ENCODE data around the gene ACE.

DNA sequence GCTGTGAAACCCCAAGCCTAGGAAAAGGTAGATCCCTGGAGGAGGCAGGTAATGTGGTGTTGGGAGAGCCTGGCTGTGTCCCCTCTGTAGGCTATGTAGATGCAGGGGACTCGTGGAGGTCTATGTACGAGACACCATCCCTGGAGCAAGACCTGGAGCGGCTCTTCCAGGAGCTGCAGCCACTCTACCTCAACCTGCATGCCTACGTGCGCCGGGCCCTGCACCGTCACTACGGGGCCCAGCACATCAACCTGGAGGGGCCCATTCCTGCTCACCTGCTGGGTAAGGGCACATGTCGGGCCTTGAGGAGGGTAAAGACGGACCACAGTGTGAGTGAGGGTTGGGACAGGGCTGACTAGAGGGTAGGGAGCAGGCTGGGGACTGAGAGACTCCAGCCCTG, 12.0 kb downstream of the ACE start:
- TF ChIP-seq, protein P1, sequence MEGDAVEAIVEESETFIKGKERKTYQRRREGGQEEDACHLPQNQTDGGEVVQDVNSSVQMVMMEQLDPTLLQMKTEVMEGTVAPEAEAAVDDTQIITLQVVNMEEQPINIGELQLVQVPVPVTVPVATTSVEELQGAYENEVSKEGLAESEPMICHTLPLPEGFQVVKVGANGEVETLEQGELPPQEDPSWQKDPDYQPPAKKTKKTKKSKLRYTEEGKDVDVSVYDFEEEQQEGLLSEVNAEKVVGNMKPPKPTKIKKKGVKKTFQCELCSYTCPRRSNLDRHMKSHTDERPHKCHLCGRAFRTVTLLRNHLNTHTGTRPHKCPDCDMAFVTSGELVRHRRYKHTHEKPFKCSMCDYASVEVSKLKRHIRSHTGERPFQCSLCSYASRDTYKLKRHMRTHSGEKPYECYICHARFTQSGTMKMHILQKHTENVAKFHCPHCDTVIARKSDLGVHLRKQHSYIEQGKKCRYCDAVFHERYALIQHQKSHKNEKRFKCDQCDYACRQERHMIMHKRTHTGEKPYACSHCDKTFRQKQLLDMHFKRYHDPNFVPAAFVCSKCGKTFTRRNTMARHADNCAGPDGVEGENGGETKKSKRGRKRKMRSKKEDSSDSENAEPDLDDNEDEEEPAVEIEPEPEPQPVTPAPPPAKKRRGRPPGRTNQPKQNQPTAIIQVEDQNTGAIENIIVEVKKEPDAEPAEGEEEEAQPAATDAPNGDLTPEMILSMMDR (IDR thresholded peaks at IDR 0.05), result no peak
- TF ChIP-seq, protein P2, sequence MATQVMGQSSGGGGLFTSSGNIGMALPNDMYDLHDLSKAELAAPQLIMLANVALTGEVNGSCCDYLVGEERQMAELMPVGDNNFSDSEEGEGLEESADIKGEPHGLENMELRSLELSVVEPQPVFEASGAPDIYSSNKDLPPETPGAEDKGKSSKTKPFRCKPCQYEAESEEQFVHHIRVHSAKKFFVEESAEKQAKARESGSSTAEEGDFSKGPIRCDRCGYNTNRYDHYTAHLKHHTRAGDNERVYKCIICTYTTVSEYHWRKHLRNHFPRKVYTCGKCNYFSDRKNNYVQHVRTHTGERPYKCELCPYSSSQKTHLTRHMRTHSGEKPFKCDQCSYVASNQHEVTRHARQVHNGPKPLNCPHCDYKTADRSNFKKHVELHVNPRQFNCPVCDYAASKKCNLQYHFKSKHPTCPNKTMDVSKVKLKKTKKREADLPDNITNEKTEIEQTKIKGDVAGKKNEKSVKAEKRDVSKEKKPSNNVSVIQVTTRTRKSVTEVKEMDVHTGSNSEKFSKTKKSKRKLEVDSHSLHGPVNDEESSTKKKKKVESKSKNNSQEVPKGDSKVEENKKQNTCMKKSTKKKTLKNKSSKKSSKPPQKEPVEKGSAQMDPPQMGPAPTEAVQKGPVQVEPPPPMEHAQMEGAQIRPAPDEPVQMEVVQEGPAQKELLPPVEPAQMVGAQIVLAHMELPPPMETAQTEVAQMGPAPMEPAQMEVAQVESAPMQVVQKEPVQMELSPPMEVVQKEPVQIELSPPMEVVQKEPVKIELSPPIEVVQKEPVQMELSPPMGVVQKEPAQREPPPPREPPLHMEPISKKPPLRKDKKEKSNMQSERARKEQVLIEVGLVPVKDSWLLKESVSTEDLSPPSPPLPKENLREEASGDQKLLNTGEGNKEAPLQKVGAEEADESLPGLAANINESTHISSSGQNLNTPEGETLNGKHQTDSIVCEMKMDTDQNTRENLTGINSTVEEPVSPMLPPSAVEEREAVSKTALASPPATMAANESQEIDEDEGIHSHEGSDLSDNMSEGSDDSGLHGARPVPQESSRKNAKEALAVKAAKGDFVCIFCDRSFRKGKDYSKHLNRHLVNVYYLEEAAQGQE (IDR thresholded peaks at IDR 0.05; ENCODE audit: insufficient read depth in 1 of 2, low read depth in 2 of 2, low read length in 1 of 2), result no peak
- TF ChIP-seq POLR2AphosphoS5 (IDR thresholded peaks at IDR 0.05; ENCODE audit: low read depth, low read length), result no peak
